DOHH2 (cell line): ENCODE data around the gene GALNT9.

Experiments
- EZH2phosphoT487 ChIP-seq: fragments of 200-600 bp; sonication (generic); IDR thresholded peaks from 2 replicates; pipeline ENCODE4 v1.6.1; 2017; ENCODE audit warnings: borderline replicate concordance, mild to moderate bottlenecking, antibody characterized with exemption, low read length, moderate library complexity, mixed read lengths
- TF ChIP-seq, protein P1 (sequence below): fragments of 200-600 bp; sonication (generic); IDR thresholded peaks from one replicate; pipeline ENCODE4 v1.5.1; 2014; ENCODE audit warnings: antibody characterized with exemption, mild to moderate bottlenecking, low read depth, low read length; ENCODE audit not compliant: poor library complexity, severe bottlenecking

DNA sequence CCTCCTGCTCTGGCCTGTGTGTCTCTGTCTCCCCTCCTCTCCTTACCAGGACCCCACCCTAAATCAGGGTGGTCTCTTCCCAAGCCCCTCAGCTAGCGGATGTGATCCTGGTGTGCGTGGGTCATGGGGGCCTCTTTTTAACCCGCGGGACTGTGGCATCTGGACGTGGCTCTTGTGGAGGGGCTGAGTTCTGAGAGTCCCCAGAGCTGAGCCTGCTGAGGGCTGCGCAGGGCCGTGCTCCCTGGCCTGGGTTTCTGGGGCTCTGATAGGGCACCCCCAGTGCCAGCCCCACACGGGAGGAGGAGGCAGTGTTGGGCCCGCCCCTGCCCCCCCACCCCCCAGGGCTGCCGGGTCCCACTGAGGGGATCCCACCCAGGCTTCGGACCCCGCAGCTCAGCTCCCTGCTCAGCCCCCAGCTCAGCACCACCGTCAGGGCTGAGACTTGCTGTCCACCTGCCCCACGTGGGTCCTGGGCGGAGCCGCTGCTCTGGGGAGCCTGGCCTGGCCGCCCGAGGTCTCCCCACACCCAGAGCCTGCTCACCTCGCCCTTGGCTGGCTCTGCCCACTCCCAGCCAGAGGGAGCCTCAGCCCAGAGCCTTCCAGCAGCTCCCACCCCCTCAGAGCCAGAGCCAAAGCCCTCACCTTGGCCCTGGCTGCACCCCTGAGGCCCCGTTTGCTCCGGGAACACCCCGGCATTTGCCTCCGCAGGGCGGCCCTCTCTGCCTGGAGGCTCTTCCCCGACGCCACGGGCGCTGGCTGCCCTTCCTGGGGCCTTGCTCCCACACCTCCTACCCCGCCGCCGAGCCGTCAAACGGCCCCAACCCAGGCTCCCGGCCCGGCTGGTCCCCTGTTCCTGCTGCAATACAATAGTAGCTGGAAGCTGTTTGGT, 153.6 kb downstream of the GALNT9 start:
- TF ChIP-seq, protein P1, sequence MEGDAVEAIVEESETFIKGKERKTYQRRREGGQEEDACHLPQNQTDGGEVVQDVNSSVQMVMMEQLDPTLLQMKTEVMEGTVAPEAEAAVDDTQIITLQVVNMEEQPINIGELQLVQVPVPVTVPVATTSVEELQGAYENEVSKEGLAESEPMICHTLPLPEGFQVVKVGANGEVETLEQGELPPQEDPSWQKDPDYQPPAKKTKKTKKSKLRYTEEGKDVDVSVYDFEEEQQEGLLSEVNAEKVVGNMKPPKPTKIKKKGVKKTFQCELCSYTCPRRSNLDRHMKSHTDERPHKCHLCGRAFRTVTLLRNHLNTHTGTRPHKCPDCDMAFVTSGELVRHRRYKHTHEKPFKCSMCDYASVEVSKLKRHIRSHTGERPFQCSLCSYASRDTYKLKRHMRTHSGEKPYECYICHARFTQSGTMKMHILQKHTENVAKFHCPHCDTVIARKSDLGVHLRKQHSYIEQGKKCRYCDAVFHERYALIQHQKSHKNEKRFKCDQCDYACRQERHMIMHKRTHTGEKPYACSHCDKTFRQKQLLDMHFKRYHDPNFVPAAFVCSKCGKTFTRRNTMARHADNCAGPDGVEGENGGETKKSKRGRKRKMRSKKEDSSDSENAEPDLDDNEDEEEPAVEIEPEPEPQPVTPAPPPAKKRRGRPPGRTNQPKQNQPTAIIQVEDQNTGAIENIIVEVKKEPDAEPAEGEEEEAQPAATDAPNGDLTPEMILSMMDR = no peak
- no peak for TF ChIP-seq EZH2phosphoT487
